Fibroblast of lung (primary cell): ENCODE results near the gene ARHGEF40.

ENCODE experiments used
- CTCF ChIP-seq, 2 donors: IDR thresholded peaks in 1 of 2; conservative IDR thresholded peaks in 1 of 2; 1 replicate in 1 of 2; 2 replicates in 1 of 2; pipeline ENCODE4 v1.5.1; 2011 to 2012; ENCODE audit warnings: low read length in 2 of 2, control low read depth in 1 of 2, inconsistent platforms in 1 of 2, low read depth in 1 of 2, mild to moderate bottlenecking in 1 of 2
- EZH2 ChIP-seq: IDR thresholded peaks from 2 replicates; pipeline ENCODE4 v1.5.1; 2012; ENCODE audit warnings: low read length, control low read depth, mild to moderate bottlenecking; ENCODE audit errors: missing control alignments

- TF ChIP-seq CTCF (conservative IDR thresholded peaks at IDR 0.05 in 1 of 2, IDR thresholded peaks at IDR 0.05 in 1 of 2; ENCODE audit: low read depth in 1 of 2, low read length in 2 of 2): peak in 1 of 2 donors; percentile 2
- TF ChIP-seq EZH2: no peak
Observed at GRCh38 chr14:21057803-21058675, 12.1 kb upstream of the ARHGEF40 start, which contains the start of gene RNASE8.
